HS-5 (cell line): Measurements from ENCODE around the gene QRFP.

Experiments used
- DNase-seq: peaks from one replicate; pipeline ENCODE4 v3.0.0-alpha.2; 2012; ENCODE audit warnings: low read depth

QRFP gene, protein sequence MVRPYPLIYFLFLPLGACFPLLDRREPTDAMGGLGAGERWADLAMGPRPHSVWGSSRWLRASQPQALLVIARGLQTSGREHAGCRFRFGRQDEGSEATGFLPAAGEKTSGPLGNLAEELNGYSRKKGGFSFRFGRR

DNA sequence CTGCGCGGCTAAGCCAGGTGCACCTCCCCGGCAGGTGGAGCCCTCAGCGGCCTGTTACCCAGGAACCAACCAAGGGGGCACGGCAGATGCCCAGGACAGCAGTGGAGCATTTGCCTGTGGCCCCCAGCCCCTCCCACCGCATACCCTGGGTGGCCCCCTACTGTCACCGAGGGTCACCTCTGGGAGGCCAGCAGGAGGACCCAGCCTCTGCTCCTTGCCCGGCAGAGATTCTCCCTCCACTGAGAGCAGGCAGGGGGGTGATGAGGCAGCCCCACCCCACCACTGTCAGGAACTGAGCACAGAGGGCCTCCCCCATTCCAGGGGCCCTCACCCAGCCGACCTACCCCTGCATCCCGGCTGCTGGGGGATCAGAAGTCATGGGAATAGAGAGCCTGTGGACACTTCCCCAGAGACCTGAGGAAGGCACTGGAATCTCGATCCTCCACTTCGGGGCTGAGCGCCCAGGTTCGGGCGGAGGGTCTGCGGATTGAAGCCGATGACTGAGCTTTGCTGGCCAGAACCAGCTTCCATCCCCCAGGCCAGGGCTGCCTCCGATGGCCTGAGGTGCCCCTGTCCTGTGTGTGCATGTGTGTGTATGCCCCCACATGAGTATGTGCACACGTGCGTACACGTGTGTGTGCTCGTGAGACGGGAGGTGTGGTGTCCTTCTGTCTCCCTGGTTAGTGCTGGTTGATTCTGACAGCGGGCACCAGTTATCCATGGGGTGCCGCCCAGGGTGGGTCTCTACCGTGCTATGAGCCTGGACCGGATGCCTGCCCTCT, at the start of gene QRFP:
TSS of gene QRFP (minus strand) at position 580 of the 782 bp plus-strand sequence. CDS start 2,974 bp downstream, outside the sequence.
- DNase-seq: no peak

DNA sequence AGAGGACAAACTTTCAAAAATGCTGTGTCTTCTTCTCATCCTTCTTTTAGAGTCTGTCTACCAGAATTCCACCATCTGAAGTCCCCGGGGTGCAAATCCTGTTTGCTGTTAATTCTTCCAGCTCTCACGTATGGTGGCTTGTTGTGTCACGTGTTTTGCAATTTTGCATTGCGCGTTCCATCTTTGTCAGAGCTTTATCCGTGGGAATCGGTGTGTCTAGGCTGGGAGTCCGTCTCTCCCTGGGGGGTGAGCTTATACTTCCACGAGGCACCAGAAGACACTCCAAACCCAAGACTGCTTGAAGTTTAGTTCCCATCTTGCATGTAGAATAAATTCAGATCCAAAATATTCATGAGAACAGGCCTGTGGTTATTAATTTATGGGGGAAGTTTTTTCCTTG, 48.6 kb upstream of the QRFP start:
- no peak for DNase-seq

DNA sequence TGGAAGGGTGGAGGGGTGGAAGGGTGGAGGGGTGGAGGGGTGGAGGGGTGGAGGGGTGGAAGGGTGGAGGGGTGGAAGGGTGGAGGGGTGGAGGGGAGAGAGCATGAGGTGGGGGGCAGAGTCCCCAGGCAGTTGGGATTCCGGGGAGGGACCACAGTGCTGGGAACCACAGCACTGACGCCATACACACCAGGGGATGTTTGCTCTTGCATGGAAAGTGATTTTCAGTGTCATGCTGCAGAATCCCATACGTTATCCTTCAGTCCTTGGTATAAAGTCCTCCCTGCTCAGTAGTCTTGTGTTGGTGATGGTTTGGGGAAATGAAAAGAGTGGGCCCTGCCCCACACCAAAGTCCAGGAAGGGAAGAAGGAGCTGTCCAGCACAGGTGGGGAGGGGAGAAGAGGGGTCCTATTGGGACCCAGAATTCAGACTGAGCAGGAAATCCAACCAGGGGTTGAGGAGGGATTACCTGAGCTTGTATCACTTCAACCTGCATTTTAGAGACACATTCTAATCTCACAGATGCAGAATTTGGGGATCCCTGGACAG, 48.0 kb upstream of the QRFP start:
- DNase-seq: no peak

DNA sequence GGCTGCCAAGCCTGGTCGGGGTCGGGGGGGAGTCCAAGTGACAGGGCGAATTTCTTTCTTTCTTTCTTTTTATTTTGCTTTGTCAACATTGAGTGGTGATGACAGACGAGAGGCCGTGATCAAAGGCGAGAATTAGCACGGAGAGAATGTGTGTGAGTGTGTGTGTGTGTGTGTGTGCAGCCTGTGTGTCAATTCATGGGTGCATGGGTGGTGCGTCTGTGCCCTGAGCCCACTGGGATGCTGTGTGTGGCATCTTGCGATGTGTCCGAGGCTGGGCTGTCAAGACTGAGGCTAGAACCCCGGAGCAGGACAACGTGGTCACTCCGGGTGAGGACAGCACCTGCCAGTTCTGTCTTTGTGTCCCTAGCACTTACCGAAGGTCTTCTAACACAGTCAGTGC, 47.2 kb upstream of the QRFP start:
- no peak for DNase-seq

DNA sequence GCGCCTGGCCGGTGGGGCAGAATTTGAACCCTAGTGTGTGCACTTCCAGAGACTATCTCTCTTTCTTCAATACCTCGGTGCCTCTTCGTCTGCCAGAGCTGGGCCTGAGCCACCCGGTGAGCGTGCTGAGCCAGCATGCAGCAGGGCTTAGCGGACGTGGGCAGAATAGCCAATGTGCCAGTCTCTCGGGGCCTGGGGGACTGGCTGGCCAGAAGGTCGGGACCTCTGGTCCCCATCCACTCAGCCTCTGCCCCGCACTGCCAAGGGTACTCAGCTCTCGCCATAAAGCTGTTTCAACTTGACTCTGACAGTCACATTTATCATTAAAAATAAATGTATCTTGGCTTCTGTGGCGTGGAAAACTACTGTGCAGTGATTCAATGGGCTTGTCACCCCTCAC, 46.6 kb upstream of the QRFP start:
- no peak for DNase-seq

DNA sequence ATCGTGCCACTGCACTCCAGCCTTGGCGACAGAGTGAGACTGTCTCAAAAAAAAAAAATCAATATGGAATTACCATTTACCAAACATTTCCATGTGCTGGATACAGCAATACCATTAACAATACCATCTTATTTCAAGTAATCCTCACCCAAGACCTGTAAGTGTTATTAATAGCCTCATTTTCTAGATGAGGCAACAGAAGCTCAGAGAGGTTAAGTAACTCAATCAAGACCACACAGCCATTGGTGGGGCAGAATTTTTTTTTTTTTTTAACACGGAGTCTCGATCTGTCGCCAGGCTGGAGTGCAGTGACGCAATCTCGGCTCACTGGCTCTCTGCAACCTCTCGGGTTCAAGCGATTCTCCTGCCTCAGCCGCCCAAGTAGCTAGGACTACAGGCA, 46.1 kb upstream of the QRFP start:
- no peak for DNase-seq

DNA sequence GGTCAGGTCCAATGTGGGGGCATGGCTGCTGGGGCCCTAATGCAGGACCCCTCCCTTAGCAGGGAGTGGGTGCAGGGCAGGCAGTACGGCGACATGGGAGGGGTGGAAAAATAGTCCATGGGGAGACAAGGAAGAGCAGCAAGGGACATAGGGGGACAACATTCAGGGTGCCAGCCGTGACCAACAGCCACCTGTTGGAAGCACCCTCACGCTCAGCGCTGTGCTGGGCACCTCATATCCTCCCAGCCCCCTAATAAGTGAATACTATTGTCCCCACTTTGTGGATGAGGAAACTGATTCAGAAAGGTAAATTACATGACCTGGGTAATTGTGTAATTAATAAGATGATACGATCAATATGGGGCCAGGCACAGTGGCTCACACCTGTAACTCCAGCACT, 45.5 kb upstream of the QRFP start:
- no peak for DNase-seq

DNA sequence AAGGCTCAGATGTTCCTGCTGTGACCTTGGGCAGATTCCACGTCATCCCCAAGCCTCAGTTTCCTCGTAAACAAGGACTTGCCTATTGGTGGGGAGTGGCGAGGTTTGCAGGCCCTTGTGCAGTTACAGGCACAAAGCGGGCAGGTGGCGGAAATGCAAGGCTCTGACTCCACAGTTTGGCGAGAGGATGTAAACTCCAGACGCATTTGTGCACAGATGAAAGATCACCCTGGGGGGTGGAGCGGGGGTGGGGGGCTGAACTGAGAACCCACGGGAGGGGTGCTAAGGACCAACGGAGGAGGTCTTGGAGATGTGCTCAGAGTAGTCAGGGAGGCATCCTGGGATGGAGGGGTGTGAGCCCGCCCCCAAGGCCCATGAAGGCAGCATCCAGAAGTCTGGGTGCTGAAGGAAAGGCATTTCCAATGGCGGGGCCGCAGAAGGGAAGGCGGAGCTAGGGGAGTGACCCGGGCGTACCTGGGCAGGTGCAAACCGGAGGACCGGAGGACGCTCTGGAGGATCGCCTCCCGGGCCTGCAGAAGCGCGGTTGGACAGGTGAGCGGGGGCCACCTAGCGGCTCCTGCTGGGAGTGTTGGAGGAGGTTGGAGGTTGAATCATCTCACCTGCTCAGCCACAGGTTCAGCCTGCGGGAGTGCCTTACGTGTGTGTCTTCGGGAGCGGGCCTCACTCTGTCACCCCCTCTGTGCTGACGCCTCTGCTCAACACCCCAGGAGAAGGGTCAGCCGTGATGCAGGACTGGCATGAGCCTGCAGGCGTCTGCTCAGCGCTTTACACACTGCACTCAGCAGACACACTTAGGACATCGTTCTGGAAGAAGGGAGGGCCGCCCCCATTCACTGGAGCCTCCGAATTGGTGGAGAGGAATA, 44.3 kb upstream of the QRFP start:
- DNase-seq: no peak

DNA sequence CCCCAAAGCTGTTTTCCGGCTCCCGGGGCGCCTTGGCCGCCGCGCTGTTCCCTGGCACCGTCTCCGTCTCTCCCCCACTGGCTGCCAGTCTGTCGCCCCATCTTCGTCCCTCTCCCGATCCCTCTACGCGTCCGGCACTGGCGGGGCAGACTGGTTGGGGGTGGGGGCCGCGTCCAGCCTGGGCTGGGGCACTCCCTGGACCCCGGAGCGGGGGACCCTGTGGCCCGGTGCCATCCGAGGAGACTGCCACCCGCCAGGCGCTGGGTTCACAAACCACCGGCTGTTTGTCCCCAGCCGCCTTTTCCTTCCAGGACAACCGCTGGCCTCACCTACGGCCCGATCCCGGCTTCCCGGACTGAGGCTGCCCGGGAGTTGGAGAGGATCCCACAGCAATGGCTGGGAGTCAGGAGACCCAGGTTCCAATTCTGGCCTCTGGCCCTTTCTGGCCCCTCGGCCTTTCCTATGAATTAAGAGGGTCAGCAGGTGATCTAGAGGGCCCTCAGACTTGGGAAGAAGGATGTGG, 43.5 kb upstream of the QRFP start:
- no peak for DNase-seq

DNA sequence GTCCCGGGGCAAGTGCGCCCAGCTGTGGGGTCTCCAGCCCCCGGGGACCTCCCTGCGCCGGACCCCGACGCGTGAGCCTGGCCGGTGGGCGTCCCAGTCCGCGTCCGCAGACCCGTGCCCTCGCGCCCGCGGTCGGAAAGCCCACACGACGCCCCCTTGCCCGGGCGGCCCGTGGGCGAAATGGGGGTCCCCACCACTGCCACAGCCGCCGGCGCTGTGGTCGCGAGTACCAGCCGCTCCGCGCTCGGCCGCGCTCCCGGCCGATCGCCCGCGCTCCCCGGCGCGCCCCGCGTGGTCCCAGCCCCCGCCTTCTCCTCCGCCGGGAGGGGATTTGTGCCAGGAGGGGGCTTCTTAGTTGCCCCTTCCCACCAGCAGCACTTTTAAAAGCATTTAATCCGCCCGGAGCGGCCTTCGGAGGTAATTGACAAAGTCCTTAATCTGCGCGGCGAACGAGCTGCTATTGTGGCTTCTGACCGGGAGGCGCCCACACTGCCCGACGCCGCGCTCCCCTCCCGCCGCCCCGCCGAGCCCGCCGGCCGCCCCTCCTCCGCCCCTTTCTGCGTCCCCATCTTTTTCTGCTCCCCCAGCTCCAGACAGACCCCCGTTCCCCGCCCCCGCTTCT, 42.9 kb upstream of the QRFP start:
- no peak for DNase-seq

DNA sequence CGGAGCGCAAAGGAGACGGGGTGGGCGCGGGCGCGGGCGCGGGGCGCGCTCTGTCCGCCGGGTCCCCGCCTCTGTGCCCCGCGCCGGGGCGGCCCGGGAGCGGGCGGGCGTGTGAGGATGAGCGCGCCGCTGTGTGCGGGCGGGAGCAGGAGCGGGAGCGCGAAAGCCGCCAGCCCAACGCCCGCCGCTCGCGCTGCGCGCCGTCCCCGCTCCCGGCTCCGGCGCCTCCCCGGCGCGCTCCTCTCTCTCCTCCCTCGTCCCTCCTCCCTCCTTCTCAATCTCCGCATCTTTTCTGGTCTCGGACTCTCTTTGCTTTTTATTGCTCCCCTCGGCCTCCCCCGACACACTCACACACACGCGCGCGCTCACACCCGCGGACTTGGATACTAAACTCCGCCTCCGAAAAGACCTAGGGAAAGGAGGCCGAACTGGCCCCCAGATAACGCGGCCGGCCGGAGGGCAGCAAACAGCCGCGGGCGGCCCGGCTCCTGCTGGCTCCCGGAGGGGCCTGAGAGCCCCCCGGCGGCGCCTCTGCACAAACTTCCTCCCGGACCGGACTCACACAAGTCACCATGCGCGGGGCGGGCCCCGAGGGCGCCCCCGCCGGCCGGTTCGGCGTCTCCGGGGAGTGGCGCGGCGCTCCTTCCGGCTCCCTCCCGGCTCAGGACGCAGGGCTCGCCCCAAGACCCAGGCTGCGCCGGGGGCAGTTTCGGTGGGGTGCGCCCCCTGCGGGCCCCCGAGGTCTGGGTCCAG, 42.2 kb upstream of the QRFP start, which contains the start of gene FIBCD1:
TSS of gene FIBCD1 (minus strand) at position 596 of the 753 bp plus-strand sequence. CDS start 640 bp downstream, outside the sequence.
- no peak for DNase-seq

DNA sequence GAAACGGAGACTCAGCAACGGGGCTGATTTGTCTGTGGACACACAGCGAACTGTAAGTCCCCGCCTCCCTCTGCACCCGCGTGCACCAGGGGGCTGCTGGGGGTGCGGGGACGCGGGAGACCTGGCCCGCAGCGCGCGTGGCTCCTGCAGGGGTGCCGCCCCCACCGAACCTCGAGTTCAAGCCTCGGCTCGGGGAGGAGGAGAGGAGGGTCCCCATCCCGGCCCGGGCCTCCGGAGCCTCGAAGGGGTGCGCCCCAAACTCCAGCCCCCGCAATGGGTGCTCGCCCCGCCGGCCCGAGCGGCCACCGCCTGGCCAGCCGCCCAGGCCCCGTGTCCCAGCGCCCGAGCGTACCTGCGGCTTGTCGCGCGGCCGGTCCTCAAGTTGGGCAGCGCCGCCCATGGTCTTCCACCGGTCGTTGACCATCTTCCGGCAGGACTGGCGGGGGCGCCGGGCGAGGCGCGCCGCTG, 41.6 kb upstream of the QRFP start:
- DNase-seq: no peak

DNA sequence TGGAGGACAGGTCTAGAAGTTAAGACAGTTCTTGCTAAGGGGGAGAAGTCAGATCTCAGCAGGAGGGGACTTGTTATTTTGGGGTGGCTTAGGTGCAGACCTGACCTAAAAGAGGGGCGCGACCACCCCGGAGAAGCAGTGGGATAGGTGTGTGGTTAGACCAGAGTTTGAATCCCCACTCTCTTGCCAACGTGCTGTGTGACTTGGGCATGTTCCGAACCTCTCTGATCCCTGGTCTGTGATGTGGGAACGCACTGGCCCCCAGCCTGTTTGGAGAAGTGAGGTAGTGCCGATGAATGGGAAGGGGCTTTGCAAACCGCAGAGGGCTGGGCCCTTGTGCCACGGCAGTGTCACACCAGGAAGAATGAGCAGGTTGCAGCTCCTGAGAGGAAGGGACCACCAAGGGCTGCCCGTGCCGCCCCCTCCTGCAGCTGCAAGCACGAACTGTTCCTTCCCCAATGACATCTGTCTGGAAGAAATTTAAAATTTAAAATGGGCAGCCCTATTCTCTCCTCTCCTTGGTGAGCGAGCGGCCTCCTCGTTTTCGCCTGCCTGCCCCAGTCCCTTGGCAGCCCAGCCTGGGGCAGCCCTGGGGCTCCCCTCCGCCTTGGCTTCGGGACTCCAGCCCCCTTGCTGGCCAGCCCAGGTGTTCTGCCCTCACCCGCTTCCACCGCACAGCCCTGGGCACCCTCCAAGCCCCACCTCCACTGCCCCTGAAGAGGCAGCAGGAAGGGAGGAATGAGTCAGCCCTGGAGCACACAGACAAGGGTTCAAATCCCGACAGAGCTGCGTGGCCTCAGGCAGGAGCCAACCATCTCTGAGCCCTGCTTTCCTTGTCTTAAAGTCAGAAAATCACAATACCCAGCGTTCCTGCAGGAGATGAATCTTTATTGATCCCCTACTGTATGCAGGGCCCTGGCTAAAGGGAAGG, 40.8 kb upstream of the QRFP start:
- no peak for DNase-seq

DNA sequence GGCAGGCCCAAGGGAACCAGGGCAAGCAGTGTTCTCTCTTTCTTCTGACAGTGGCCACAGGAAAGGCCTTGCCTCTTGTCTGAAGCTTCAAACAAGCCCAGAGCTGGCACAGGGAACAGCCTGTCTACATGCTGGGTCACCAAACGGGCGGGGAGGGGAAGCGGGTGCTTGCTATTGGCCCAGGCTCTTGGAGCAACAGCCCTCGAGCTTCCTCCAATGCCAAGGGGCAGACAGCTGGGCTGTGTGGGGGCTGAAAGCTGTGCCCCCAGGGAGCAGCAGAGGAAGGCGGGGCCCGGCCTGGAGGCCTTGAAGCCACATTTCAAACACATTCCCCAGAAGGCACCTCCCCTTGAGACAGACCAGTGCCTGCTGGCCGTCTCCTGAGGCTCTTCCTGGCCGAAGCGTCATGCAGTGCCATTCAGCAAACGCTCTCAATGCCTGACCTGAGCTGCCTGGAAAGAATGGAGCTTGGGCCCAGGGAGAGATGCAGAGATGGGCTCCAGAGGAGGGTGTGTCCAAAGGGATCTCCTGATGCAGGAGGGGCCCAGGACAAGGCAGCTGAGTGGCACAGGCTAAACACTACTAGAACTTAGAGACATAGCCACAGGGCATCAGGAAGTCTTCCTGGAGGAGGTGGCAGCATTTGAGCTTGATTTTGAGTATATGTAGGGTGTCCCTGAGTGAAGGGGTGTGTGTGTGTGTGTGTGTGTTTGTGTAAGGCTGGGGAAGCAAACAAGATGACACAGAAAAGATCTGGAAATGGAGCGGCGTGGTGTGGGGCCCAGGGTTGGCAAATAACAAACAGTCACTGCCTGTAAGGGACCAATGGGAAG, 39.9 kb upstream of the QRFP start:
- DNase-seq: no peak

DNA sequence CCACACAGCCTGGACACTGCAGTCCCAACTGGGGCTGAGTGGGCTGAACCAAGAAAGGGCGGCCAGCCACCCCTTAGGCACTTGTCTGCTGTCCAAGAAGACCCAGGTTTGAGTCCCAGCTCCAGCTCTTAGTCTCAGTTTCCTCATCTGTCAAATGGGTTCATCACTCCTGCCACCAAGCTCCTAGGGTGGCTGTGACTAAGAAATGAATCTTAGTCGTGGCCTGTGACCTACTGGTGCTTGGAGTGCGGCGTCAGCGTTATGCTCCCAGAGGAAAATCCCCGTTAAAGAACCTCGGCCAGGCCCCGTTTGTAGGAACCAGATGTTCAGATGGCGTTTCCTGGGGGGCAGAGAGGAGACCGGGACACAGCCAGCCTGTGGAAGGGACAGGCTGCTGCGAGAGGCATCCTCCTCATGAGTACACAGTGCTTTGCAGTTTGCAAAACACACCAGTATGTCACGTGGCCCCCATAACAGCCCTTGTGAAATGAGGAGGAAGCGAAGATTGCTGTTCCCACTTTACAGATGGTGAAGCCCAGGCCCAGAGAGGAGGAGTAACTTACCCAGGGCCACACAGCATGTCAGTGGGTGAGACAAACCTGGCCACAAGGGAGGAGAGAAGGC, 39.1 kb upstream of the QRFP start:
- DNase-seq: no peak

DNA sequence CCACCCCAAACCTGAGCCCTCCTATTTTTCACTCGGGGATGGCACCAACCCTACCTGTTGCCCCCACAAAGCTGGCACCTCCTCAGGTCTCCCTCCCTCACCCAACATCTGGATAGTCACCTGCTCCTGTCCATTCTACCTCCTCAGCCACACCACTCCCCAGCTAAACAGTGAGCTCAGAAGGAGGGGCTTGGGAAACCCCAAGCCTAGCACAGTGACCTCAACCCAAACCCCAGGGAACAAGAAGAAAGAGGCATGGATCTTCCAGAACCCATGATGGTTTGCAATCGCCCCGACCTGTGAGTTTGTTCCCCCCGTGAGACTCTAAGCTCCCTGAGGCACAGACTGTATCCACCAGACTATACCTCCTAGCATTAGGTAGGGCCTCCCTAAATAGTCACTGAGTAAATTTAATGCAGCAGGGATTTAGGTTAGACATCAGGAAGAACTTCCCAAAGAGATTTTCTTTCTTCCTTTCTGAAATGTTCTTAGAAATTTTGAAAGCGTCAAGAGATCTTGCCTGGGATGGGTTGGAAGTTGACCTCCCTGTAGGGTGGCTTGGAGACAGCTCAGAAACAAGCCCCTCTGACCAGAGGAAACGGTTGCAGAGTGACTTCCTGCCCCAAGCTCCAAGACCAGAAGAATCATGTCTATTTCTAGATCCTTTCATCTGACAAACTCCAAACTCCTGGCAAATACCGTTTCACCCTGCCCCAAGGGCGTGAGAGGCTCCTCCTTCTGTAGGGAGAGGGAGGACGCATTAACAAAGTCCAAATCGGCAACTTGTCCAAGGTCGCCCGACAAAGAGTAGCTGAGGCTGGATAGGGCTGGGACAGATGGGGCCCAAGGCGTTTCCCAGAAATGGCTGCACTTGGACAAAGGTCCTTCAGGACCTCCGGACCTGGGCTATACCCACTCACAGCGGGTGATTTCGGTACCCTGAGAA, 38.4 kb upstream of the QRFP start:
- DNase-seq: no peak

DNA sequence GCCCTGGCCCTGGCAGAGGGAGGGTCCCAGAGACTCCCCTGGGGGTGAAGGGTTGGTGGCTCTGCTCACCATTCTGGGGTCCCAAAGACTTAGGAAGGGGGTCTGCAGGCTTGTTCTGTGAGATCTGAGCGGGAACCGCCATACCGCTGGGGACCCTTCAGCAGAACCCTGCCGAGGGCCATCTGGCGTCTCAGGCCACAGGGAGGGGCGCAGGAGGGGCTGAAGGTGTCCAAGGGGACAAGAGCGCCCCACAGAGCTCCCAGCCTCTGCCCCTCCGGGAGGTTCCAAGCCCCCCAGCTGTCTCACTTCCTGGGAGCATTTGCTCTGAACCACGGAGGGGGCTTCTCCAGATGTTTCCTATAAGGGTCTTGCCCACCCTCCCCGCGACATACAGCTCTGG, 37.6 kb upstream of the QRFP start:
- no peak for DNase-seq
